ENCODE measurements around the gene HUNK. TPM values are rescaled to one million over a fixed set of nuclear protein-coding genes. Genes with fewer than 3 reads are reported as not detected.

The HUNK gene
- total and polyA plus RNA-seq, 2 of the 8 experiments (the other 6 are each of a cell fraction or from before 2014, with no cell fraction given): 1.9 to 10.2 TPM

- 89 to 100% methylated on average over 2 to 15 of the region's 15 CpGs for WGBS, 2 experiments (ENCODE audit: extremely low coverage in 1 of 2, insufficient coverage in 1 of 2, insufficient read length in 1 of 2, insufficient replicate concordance in 2 of 2, low coverage in 1 of 2, low lambda C conversion rate in 2 of 2, missing lambda C conversion rate in 1 of 2)
- Histone ChIP-seq H2BK120ac (replicated peaks; ENCODE audit: low read depth, low read length) (no peak overlapping the region), H3K79me1 (ENCODE audit: low read depth, low read length) (no peaks in the 10 kb centered on the region), H3K4me2 (ENCODE audit: insufficient read depth in 1 of 2, low read depth in 2 of 2, low read length in 2 of 2) (no peak overlapping the region), H2BK15ac (ENCODE audit: low read length) (no peak overlapping the region), H3K4ac (replicated peaks; ENCODE audit: insufficient read length, low read depth, low read length) (no peak overlapping the region), H2BK5ac (ENCODE audit: low read depth, low read length) (no peak overlapping the region), H2BK20ac (ENCODE audit: low read length) (no peak overlapping the region), H2AK5ac (ENCODE audit: low read depth, low read length) (no peak overlapping the region), H3K27ac (ENCODE audit: low read depth, low read length) (no peak overlapping the region), H3K23me2 (ENCODE audit: low read depth, low read length) (no peaks in the 10 kb centered on the region), H3K9ac (replicated peaks in 1 of 4; ENCODE audit: extremely low read depth in 1 of 4, low read depth in 3 of 4, low read length in 3 of 4) (no peak overlapping the region), H3K9me3 (ENCODE audit: insufficient read depth in 2 of 2, low read depth in 1 of 2, low read length in 1 of 2) (no peaks in the 10 kb centered on the region), H3K56ac (replicated peaks; ENCODE audit: insufficient read length, low read depth, low read length) (no peak overlapping the region), H4K91ac (replicated peaks; ENCODE audit: insufficient read length, low read length) (no peak overlapping the region), H3K79me2 (ENCODE audit: control insufficient read depth in 1 of 2, insufficient read depth in 2 of 2, low read length in 2 of 2) (no peaks in the 10 kb centered on the region), H4K5ac (ENCODE audit: insufficient read length, low read depth, low read length) (no peak overlapping the region), H2BK12ac (ENCODE audit: low read depth, low read length) (no peak overlapping the region), H4K8ac (ENCODE audit: extremely low read depth, insufficient read depth, low read length) (no peak overlapping the region), H3K18ac (ENCODE audit: extremely low read depth, low read length) (no peak overlapping the region), H3K4me1 (replicated peaks in 1 of 4; ENCODE audit: control insufficient read depth in 3 of 4, insufficient read depth in 4 of 4, low read length in 3 of 4) (peaks cover 0 to 2% (median 0%) of the 10 kb centered on the region in 4 experiments; a peak in 2 of 7 replicates), H3K14ac (ENCODE audit: insufficient read length) (no peak overlapping the region), H3K36me3 (ENCODE audit: control insufficient read depth in 2 of 4, insufficient read depth in 4 of 4, low read length in 3 of 4) (no peaks in the 10 kb centered on the region; a peak in 1 of 8 replicates), H2AFZ (ENCODE audit: low read length) (no peak overlapping the region), H3K4me3 (ENCODE audit: extremely low read depth in 1 of 4, insufficient read depth in 2 of 4, low read depth in 3 of 4, low read length in 4 of 4) (no peak overlapping the region), H3K27me3 (replicated peaks in 1 of 4; ENCODE audit: control insufficient read depth in 3 of 4, extremely low read depth in 1 of 4, insufficient read depth in 3 of 4, low read length in 3 of 4) (peaks cover 0 to 1% (median 0%) of the 10 kb centered on the region in 4 experiments; a peak in 1 of 7 replicates), H4K20me1 (replicated peaks in 1 of 2; ENCODE audit: control insufficient read depth in 1 of 2, insufficient read depth in 2 of 2, low read length in 2 of 2) (no peaks in the 10 kb centered on the region), H3K23ac (ENCODE audit: insufficient read length) (no peak overlapping the region)
- DNase-seq (ENCODE audit: low read depth in 1 of 2, low spot score in 2 of 2) (no peak), FAIRE-seq (no peak)
- ChIA-PET CTCF (ENCODE audit: partially characterized antibody) (interaction anchor here (0.7 kb wide), 3 partner anchors 159 to 367 kb away, joined by 3 read pairs; no protein-coding TSS in a partner anchor), POLR2A (ENCODE audit: partially characterized antibody) (no interaction called here)
- TF ChIP-seq SIN3A (conservative IDR thresholded peaks at IDR 0.05 in 1 of 2, IDR thresholded peaks at IDR 0.05 in 1 of 2; ENCODE audit: low read depth in 1 of 2, low read length in 2 of 2): no peak
- TF ChIP-seq USF2 (IDR thresholded peaks at IDR 0.05; ENCODE audit: low read length): no peak
- no peak for TF ChIP-seq SIRT6 (IDR thresholded peaks at IDR 0.05; ENCODE audit: low read length)
- TF ChIP-seq CEBPB (IDR thresholded peaks at IDR 0.05; ENCODE audit: low read depth, low read length): no peak
- no peak for TF ChIP-seq EP300 (IDR thresholded peaks at IDR 0.05; ENCODE audit: borderline replicate concordance in 1 of 2, low read depth in 2 of 2, low read length in 2 of 2)
- no peak for TF ChIP-seq PHF8 (conservative IDR thresholded peaks at IDR 0.05; ENCODE audit: low read depth, low read length)
- TF ChIP-seq NRF1 (IDR thresholded peaks at IDR 0.05; ENCODE audit: low read depth, low read length): no peak
- TF ChIP-seq CREB1 (IDR thresholded peaks at IDR 0.05): no peak
- TF ChIP-seq GTF2F1 (IDR thresholded peaks at IDR 0.05; ENCODE audit: borderline replicate concordance, low read depth, low read length): no peak
- no peak for TF ChIP-seq NANOG (IDR thresholded peaks at IDR 0.05; ENCODE audit: insufficient read depth, low read depth, low read length, poor library complexity, severe bottlenecking)
Observed at GRCh38 chr21:31938330-31939301, 65.8 kb downstream of the HUNK start.
